K562 treated with DMSO at 1 percent for 48 hours (cell line): ENCODE results near the gene FGFBP3. TPM values are rescaled to one million over a fixed set of nuclear protein-coding genes. Genes with fewer than 3 reads are reported as not detected.

Experiments used
- total RNA-seq: library from RNA; unstranded; fragments of 300-600 nt; gene quantifications from 2 replicates; pipeline ENCODE4 v1.2.3, GENCODE V29; 2022; ENCODE audit warnings: low replicate concordance; ENCODE audit errors: extremely low read depth

FGFBP3 gene
- not detected in 2 replicates for total RNA-seq

GRCh38 chr10:91909117-91909677 is at the start of gene FGFBP3:
TSS of gene FGFBP3 (minus strand) at chr10:91909486. CDS start at chr10:91908969, 517 bp downstream.

GRCh38 chr10:91923371-91924211 is 14.3 kb upstream of the FGFBP3 start, which contains the start of gene BTAF1:
TSS of gene BTAF1 (plus strand) at chr10:91923770. CDS start at chr10:91924077, 307 bp downstream.

Other genes with a start within 250 kb of the FGFBP3 start
- gene TNKS2, start 111.1 kb downstream of the FGFBP3 start, total RNA-seq = not detected in 2 replicates
- not detected in 2 replicates for gene BTAF1, start 14.3 kb upstream of the FGFBP3 start, total RNA-seq